ENCODE results near the gene PLA2G4D.

PLA2G4D gene

GRCh38 chr15:42060797-42061196 is 33.6 kb downstream of the PLA2G4D start:
- H3K4me1 Mint-ChIP-seq: peaks cover 6% of the 10 kb centered on the region
- H3K36me3 Mint-ChIP-seq (ENCODE audit: insufficient read depth): peaks cover 2% of the 10 kb centered on the region
- ATAC-seq (replicated peaks; ENCODE audit: extremely low read depth, poor library complexity, severe bottlenecking) (no peak), DNase-seq (ENCODE audit: low spot score in 2 of 2) (no peak)
- H3K9me3 Mint-ChIP-seq: no peaks in the 10 kb centered on the region
- no peak overlapping the region for H3K4me3 Mint-ChIP-seq
- no peak overlapping the region for H3K27ac Mint-ChIP-seq (ENCODE audit: low read depth)
- peaks cover 56% of the 10 kb centered on the region for H3K27me3 Mint-ChIP-seq

DNA sequence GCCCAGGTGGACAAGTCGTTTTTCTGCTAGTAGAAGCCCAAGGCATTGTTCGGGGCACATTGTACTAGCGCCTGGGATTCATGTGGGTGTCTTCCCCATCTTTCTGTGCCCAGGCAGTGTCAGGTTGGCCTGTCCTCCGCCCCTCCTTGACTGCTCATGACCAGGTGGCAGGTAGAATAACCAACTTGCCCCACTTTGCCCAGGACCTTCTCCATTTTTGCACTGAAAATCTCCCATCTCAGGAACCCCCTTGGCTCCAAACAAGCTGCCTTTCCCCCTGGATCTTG is 33.9 kb downstream of the PLA2G4D start:
- DNase-seq (ENCODE audit: low spot score in 2 of 2): peak in 1 of 2 donors; percentile 3
- Mint-ChIP-seq H3K27me3 (peaks cover 58% of the 10 kb centered on the region), H3K4me3 (no peak overlapping the region), H3K27ac (ENCODE audit: low read depth) (peak overlapping the region; percentile 16), H3K4me1 (peaks cover 6% of the 10 kb centered on the region), H3K36me3 (ENCODE audit: insufficient read depth) (peaks cover 2% of the 10 kb centered on the region), H3K9me3 (no peaks in the 10 kb centered on the region)
- no peak for ATAC-seq (replicated peaks; ENCODE audit: extremely low read depth, poor library complexity, severe bottlenecking)

GRCh38 chr15:42059661-42060476 is 34.5 kb downstream of the PLA2G4D start:
- peak overlapping the region; percentile 16 for H3K27ac Mint-ChIP-seq (ENCODE audit: low read depth)
- peak; percentile 41 for ATAC-seq (replicated peaks; ENCODE audit: extremely low read depth, poor library complexity, severe bottlenecking)
- H3K4me3 Mint-ChIP-seq: no peak overlapping the region
- H3K9me3 Mint-ChIP-seq: no peaks in the 10 kb centered on the region
- H3K36me3 Mint-ChIP-seq (ENCODE audit: insufficient read depth): peaks cover 2% of the 10 kb centered on the region
- peaks cover 61% of the 10 kb centered on the region for H3K27me3 Mint-ChIP-seq
- DNase-seq (ENCODE audit: low spot score in 2 of 2): peak; percentile 43 to 66
- H3K4me1 Mint-ChIP-seq: peaks cover 6% of the 10 kb centered on the region

- DNase-seq (ENCODE audit: low spot score in 2 of 2) (no peak), ATAC-seq (replicated peaks; ENCODE audit: extremely low read depth, poor library complexity, severe bottlenecking) (no peak)
- H3K4me1 Mint-ChIP-seq: peaks cover 6% of the 10 kb centered on the region
- no peak overlapping the region for H3K27ac Mint-ChIP-seq (ENCODE audit: low read depth)
- peaks cover 58% of the 10 kb centered on the region for H3K27me3 Mint-ChIP-seq
- no peaks in the 10 kb centered on the region for H3K9me3 Mint-ChIP-seq
- no peak overlapping the region for H3K4me3 Mint-ChIP-seq
- H3K36me3 Mint-ChIP-seq (ENCODE audit: insufficient read depth): peaks cover 2% of the 10 kb centered on the region
Measured at GRCh38 chr15:42058791-42059190, 35.6 kb downstream of the PLA2G4D start.

- Mint-ChIP-seq H3K4me3 (no peak overlapping the region), H3K4me1 (peaks cover 6% of the 10 kb centered on the region), H3K36me3 (ENCODE audit: insufficient read depth) (peaks cover 2% of the 10 kb centered on the region), H3K27ac (ENCODE audit: low read depth) (peak overlapping the region; percentile 55), H3K27me3 (peaks cover 58% of the 10 kb centered on the region), H3K9me3 (no peaks in the 10 kb centered on the region)
- DNase-seq (ENCODE audit: low spot score in 2 of 2): no peak
- no peak for ATAC-seq (replicated peaks; ENCODE audit: extremely low read depth, poor library complexity, severe bottlenecking)
Measured at GRCh38 chr15:42057799-42058646, 36.3 kb downstream of the PLA2G4D start.

GRCh38 chr15:42056934-42057798 is 37.2 kb downstream of the PLA2G4D start:
- ATAC-seq (replicated peaks; ENCODE audit: extremely low read depth, poor library complexity, severe bottlenecking) (peak; percentile 84), DNase-seq (ENCODE audit: low spot score in 2 of 2) (peak in 1 of 2 donors; percentile 43)
- Mint-ChIP-seq H3K36me3 (ENCODE audit: insufficient read depth) (peaks cover 2% of the 10 kb centered on the region), H3K27ac (ENCODE audit: low read depth) (peak overlapping the region; percentile 55), H3K4me1 (peaks cover 6% of the 10 kb centered on the region), H3K4me3 (peak overlapping the region; percentile 23), H3K27me3 (peaks cover 59% of the 10 kb centered on the region), H3K9me3 (no peaks in the 10 kb centered on the region)

GRCh38 chr15:42053914-42054313 is 40.4 kb downstream of the PLA2G4D start:
- H3K27me3 Mint-ChIP-seq: peaks cover 82% of the 10 kb centered on the region
- ATAC-seq (replicated peaks; ENCODE audit: extremely low read depth, poor library complexity, severe bottlenecking): no peak
- peaks cover 6% of the 10 kb centered on the region for H3K4me1 Mint-ChIP-seq

DNA sequence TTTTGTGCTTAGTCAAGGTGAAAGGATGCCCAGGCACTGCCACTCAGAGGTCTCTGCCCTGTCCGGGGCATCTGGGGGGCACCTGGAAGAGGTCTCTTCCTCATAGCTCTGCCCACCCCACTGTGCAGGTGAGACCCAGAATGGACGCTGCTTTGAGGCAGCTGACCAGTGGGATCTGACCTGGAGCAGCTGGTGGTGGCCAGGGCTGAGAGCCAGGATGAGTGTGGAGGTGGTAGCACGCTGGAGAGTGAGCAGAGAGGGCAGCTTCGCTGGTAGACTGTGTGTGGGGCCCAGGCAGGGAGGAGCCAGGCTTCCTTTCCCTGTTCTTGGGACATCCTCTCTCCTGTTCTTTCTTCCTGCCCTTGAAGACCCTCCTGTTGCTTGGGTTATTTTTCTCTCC is 41.4 kb downstream of the PLA2G4D start:
- peaks cover 2% of the 10 kb centered on the region for H3K36me3 Mint-ChIP-seq (ENCODE audit: insufficient read depth)
- H3K4me1 Mint-ChIP-seq: peaks cover 6% of the 10 kb centered on the region
- H3K4me3 Mint-ChIP-seq: no peak overlapping the region
- no peak for ATAC-seq (replicated peaks; ENCODE audit: extremely low read depth, poor library complexity, severe bottlenecking)
- peaks cover 80% of the 10 kb centered on the region for H3K27me3 Mint-ChIP-seq
- DNase-seq (ENCODE audit: low spot score in 2 of 2): no peak
- H3K27ac Mint-ChIP-seq (ENCODE audit: low read depth): no peak overlapping the region
- no peaks in the 10 kb centered on the region for H3K9me3 Mint-ChIP-seq

More at GRCh38 chr15:42053914-42054313, 40.4 kb downstream of the PLA2G4D start:
- no peak overlapping the region for H3K27ac Mint-ChIP-seq (ENCODE audit: low read depth)
- H3K9me3 Mint-ChIP-seq: no peaks in the 10 kb centered on the region
- no peak overlapping the region for H3K4me3 Mint-ChIP-seq
- peaks cover 2% of the 10 kb centered on the region for H3K36me3 Mint-ChIP-seq (ENCODE audit: insufficient read depth)
- no peak for DNase-seq (ENCODE audit: low spot score in 2 of 2)

DNA sequence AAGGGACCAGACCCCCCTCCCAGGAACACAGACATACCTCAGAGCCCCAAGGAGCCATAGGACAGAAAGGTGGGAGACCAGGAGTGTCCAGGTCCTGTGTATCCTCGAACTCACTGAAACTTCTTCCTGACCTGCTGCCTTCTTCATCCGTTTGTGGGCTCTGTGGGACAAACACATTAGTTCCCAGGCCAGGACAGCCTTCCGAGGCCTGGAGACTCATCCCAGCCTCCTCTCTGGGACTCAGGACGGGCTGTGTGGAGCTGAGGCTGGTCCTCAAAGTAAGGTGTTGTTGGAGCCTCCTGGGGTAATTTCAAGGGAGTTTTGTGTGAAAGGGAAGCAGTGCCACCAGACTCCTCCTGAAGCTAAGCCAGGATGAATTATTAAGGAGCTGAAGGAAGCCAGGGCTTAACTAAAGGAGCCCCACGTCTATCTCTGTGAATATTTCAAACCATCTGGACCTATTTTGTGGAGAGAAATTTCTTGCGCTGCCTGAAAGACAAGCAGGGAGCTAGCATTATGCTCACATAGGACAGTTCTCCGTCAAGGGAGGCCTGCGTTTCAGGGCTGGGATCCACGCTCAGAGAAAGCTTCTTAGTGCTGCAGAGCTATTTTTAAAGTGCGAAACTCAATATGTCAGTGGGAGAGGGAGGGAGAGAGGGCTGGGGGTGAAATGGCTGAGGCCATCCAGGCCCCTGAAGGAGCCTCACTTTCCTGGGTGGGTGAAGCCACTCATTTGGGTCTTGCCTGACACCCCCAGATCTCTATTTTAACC is 43.7 kb downstream of the PLA2G4D start:
- no peaks in the 10 kb centered on the region for H3K4me1 Mint-ChIP-seq
- H3K36me3 Mint-ChIP-seq (ENCODE audit: insufficient read depth): no peaks in the 10 kb centered on the region
- H3K27ac Mint-ChIP-seq (ENCODE audit: low read depth): no peak overlapping the region
- peaks cover 69% of the 10 kb centered on the region for H3K27me3 Mint-ChIP-seq
- ATAC-seq (replicated peaks; ENCODE audit: extremely low read depth, poor library complexity, severe bottlenecking): no peak
- no peak overlapping the region for H3K4me3 Mint-ChIP-seq
- H3K9me3 Mint-ChIP-seq: no peaks in the 10 kb centered on the region
- DNase-seq (ENCODE audit: low spot score in 2 of 2): no peak

DNA sequence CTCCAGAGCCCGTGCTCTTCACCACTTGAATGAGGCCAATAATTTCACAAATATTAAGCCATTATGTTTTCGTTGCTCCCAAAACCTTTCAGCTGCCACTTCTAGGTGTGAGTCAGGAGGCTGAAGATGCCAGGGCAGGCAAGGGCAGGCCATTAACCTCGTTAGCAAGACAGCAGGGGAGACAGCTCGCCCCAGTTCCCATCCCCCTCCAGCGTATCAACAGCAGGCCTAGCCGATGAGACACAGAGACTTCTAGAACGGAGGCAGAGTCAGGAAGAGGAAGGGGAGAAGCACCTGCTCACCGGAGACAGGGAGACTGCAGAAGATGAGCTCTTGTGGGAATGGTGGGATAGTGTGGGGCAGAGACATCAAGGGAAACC is 45.6 kb downstream of the PLA2G4D start:
- ATAC-seq (replicated peaks; ENCODE audit: extremely low read depth, poor library complexity, severe bottlenecking) (no peak), DNase-seq (ENCODE audit: low spot score in 2 of 2) (no peak)
- no peak overlapping the region for H3K4me3 Mint-ChIP-seq
- no peaks in the 10 kb centered on the region for H3K4me1 Mint-ChIP-seq
- peaks cover 70% of the 10 kb centered on the region for H3K27me3 Mint-ChIP-seq
- no peak overlapping the region for H3K27ac Mint-ChIP-seq (ENCODE audit: low read depth)
- H3K9me3 Mint-ChIP-seq: no peaks in the 10 kb centered on the region
- no peaks in the 10 kb centered on the region for H3K36me3 Mint-ChIP-seq (ENCODE audit: insufficient read depth)

DNA sequence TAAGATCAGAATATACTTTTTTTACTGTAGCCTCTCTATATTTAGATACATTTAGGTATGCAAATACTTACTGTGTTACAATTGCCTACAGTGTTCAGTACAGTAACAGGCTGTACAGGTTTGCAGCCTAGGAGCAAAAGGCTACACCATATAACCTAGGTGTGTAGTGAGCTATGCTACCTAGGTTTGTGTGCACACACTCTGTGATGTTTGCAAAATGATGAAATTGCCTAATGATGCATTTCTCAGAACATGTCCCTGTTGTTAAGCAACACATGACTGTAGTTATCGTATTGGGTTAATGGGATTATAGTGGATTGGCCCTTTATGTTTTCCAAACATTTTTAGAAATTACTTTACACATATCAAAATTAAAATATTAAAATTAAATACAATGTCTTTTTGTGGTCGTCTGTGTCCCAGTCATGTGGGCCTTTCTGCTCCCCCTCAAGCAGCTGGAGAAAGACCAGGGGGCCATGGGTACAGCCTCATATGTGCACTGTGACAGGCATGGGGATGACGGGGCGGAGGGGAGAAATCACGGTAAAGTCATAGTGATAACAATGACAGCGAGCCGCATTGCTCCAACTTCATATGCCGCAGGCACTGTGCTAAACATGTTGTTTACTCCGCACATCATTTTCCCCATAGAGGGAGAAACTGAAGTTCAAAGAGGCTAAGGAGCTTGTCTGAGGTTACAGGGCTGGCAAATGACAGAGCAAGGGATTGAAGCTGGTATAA is 46.1 kb downstream of the PLA2G4D start:
- Mint-ChIP-seq H3K4me1 (no peaks in the 10 kb centered on the region), H3K4me3 (no peak overlapping the region), H3K27me3 (peaks cover 65% of the 10 kb centered on the region), H3K9me3 (no peaks in the 10 kb centered on the region), H3K27ac (ENCODE audit: low read depth) (no peak overlapping the region), H3K36me3 (ENCODE audit: insufficient read depth) (no peaks in the 10 kb centered on the region)
- DNase-seq (ENCODE audit: low spot score in 2 of 2) (no peak), ATAC-seq (replicated peaks; ENCODE audit: extremely low read depth, poor library complexity, severe bottlenecking) (no peak)
